Liver (tissue), 9 donors: Measurements from ENCODE around the gene NEXMIF. TPM values are rescaled to one million over a fixed set of nuclear protein-coding genes. Genes with fewer than 3 reads are reported as not detected.
"Not testable (repeated sequence)": the region's sequence is repeated elsewhere in the genome, so short reads cannot be mapped to it uniquely, and the experiment has no call there.

Experiments
- DNase-seq: peaks from one replicate; pipeline ENCODE4 v3.0.0-alpha.2; 2017; ENCODE audit warnings: low spot score
- H3K27ac ChIP-seq, 2 donors: one replicate each; pipeline ENCODE4 v1.7.0; 2013; ENCODE audit warnings: inconsistent platforms in 2 of 2, low read length in 2 of 2, control low read depth in 1 of 2, low read depth in 1 of 2, mild to moderate bottlenecking in 1 of 2
- H3K27me3 ChIP-seq, 4 donors: one replicate each; pipeline versions ENCODE4 v1.6.1 to v1.7.0; 2013; ENCODE audit warnings: low read length in 3 of 4, inconsistent platforms in 1 of 4, mild to moderate bottlenecking in 1 of 4, moderate library complexity in 1 of 4; ENCODE audit not compliant: control insufficient read depth in 4 of 4, insufficient read depth in 4 of 4
- H3K36me3 ChIP-seq, 4 donors: one replicate each; pipeline versions ENCODE4 v1.6.1 to v1.7.0; 2013; ENCODE audit warnings: low read length in 3 of 4, mild to moderate bottlenecking in 3 of 4, low read depth in 1 of 4, moderate library complexity in 1 of 4; ENCODE audit not compliant: control insufficient read depth in 4 of 4, insufficient read depth in 3 of 4
- H3K4me1 ChIP-seq, 4 donors: one replicate each; pipeline versions ENCODE4 v1.6.1 to v1.7.0; 2013; ENCODE audit warnings: low read length in 3 of 4, mild to moderate bottlenecking in 3 of 4, moderate library complexity in 1 of 4; ENCODE audit not compliant: control insufficient read depth in 4 of 4, insufficient read depth in 4 of 4
- H3K4me3 ChIP-seq, 3 donors: one replicate each; pipeline versions ENCODE4 v1.6.1 to v1.7.0; 2013; ENCODE audit warnings: low read length in 3 of 3, control low read depth in 1 of 3, low read depth in 1 of 3, mild to moderate bottlenecking in 1 of 3
- H3K9ac ChIP-seq, 2 donors: one replicate each; pipeline ENCODE4 v1.7.0; 2013; ENCODE audit warnings: low read length in 2 of 2, mild to moderate bottlenecking in 2 of 2, moderate library complexity in 2 of 2, control low read depth in 1 of 2, low read depth in 1 of 2
- H3K9me3 ChIP-seq, 4 donors: one replicate each; pipeline versions ENCODE4 v1.6.1 to v1.7.0; 2013; ENCODE audit warnings: low read length in 3 of 4; ENCODE audit not compliant: control insufficient read depth in 4 of 4
- EGR1 ChIP-seq, 2 donors: IDR thresholded peaks; 2 replicates each; pipeline ENCODE4 v1.6.1; 2016 to 2018; ENCODE audit warnings: antibody characterized with exemption in 2 of 2, low read depth in 2 of 2
- GABPA ChIP-seq, 2 donors: IDR thresholded peaks in 1 of 2; conservative IDR thresholded peaks in 1 of 2; 2 replicates each; pipeline ENCODE4 v1.6.1; 2016; ENCODE audit warnings: antibody characterized with exemption in 2 of 2, mild to moderate bottlenecking in 1 of 2, moderate library complexity in 1 of 2
- HNF4G ChIP-seq: IDR thresholded peaks from 2 replicates; pipeline ENCODE4 v1.6.1; 2016; ENCODE audit warnings: antibody characterized with exemption
- JUND ChIP-seq, 2 donors: IDR thresholded peaks; 2 replicates each; pipeline ENCODE4 v1.6.1; 2016; ENCODE audit warnings: antibody characterized with exemption in 2 of 2
- NR2F2 ChIP-seq: IDR thresholded peaks from 2 replicates; pipeline ENCODE4 v1.6.1; 2016; ENCODE audit warnings: antibody characterized with exemption
- RAD21 ChIP-seq, 2 donors: IDR thresholded peaks; 2 replicates each; pipeline ENCODE4 v1.6.1; 2016; ENCODE audit warnings: antibody characterized with exemption in 2 of 2, mild to moderate bottlenecking in 2 of 2
- RXRA ChIP-seq, 2 donors: IDR thresholded peaks; 2 replicates each; pipeline ENCODE4 v1.6.1; 2017 to 2018; ENCODE audit warnings: antibody characterized with exemption in 2 of 2, mild to moderate bottlenecking in 1 of 2
- YY1 ChIP-seq: IDR thresholded peaks from 2 replicates; pipeline ENCODE4 v1.6.1; 2016; ENCODE audit warnings: antibody characterized with exemption, mild to moderate bottlenecking
- WGBS: extraction: QIAGEN DNeasy Blood & Tissue Kit; methylation state at CpG from one replicate; pipeline ENCODE4 v1.1.7; 2013; 5-methylcytosine and 5-hydroxymethylcytosine counted together
- polyA plus RNA-seq, 2 donors: library from polyadenylated mRNA; stranded (reverse) in 1 of 2; unstranded in 1 of 2; fragments of 200-250 nt in 1 of 2; fragments of >200 nt in 1 of 2; fragmentation: Nextera tagmentation in 1 of 2; extraction: Ambion mirVana in 1 of 2; gene quantifications; one replicate each; pipeline versions ENCODE4 v1.2.1 to v1.2.3, GENCODE V29; 2013 to 2015
- total RNA-seq, 2 donors: library from RNA; depleted of rRNA; stranded (reverse); fragments of >200 nt; gene quantifications; one replicate each; pipeline ENCODE4 v1.2.3, GENCODE V29; 2014
- TF ChIP-seq, protein P1 (sequence below): IDR thresholded peaks from 2 replicates; pipeline ENCODE4 v1.6.1; 2016; ENCODE audit warnings: antibody characterized with exemption, mild to moderate bottlenecking
- TF ChIP-seq, protein P2 (sequence below): fragments of 150-350 bp; IDR thresholded peaks from 2 replicates; pipeline ENCODE4 v1.5.1; 2017; ENCODE audit warnings: improper control_type of control experiment, low read depth, low read length; ENCODE audit not compliant: missing input control
- TF ChIP-seq, protein P3 (sequence below): IDR thresholded peaks from 2 replicates; pipeline ENCODE4 v1.6.1; 2016; ENCODE audit warnings: antibody characterized with exemption
- TF ChIP-seq, protein P4 (sequence below): IDR thresholded peaks from 2 replicates; pipeline ENCODE4 v1.6.1; 2016; ENCODE audit warnings: antibody characterized with exemption
- donor health status: healthy.
- donor health status: healthy.
- donor health status: healthy.
- donor health status: healthy.
- donor health status: healthy.

The NEXMIF gene
- total and polyA plus RNA-seq, 4 donors, result 0.01 to 0.42 (median 0.06) TPM

DNA sequence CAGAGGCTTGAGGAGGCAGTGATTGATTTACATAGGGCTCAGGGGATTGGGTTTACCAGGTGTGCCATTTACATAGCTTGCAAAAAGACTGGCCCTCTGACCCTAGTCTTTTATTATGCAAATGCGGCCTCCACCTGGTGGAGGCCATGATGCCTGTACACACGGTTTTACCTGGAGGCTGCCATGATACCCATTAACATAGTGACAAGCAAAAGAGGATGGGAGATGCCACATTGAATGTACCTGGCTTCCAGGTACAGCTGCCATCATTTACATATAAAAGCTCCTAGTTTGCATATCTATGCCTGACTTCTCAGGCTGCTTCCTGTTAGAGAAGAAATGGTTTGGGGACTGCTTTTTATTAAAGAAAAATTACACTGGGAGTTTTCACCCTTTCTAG lies 72.0 kb downstream of the NEXMIF start:
- TF ChIP-seq YY1, result no peak
- TF ChIP-seq HNF4G, result no peak
- TF ChIP-seq, protein P1, sequence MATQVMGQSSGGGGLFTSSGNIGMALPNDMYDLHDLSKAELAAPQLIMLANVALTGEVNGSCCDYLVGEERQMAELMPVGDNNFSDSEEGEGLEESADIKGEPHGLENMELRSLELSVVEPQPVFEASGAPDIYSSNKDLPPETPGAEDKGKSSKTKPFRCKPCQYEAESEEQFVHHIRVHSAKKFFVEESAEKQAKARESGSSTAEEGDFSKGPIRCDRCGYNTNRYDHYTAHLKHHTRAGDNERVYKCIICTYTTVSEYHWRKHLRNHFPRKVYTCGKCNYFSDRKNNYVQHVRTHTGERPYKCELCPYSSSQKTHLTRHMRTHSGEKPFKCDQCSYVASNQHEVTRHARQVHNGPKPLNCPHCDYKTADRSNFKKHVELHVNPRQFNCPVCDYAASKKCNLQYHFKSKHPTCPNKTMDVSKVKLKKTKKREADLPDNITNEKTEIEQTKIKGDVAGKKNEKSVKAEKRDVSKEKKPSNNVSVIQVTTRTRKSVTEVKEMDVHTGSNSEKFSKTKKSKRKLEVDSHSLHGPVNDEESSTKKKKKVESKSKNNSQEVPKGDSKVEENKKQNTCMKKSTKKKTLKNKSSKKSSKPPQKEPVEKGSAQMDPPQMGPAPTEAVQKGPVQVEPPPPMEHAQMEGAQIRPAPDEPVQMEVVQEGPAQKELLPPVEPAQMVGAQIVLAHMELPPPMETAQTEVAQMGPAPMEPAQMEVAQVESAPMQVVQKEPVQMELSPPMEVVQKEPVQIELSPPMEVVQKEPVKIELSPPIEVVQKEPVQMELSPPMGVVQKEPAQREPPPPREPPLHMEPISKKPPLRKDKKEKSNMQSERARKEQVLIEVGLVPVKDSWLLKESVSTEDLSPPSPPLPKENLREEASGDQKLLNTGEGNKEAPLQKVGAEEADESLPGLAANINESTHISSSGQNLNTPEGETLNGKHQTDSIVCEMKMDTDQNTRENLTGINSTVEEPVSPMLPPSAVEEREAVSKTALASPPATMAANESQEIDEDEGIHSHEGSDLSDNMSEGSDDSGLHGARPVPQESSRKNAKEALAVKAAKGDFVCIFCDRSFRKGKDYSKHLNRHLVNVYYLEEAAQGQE, result no peak
- no peak for TF ChIP-seq GABPA (IDR thresholded peaks at IDR 0.05 in 1 of 2, conservative IDR thresholded peaks at IDR 0.05 in 1 of 2)
- TF ChIP-seq NR2F2, result no peak
- TF ChIP-seq, protein P2, sequence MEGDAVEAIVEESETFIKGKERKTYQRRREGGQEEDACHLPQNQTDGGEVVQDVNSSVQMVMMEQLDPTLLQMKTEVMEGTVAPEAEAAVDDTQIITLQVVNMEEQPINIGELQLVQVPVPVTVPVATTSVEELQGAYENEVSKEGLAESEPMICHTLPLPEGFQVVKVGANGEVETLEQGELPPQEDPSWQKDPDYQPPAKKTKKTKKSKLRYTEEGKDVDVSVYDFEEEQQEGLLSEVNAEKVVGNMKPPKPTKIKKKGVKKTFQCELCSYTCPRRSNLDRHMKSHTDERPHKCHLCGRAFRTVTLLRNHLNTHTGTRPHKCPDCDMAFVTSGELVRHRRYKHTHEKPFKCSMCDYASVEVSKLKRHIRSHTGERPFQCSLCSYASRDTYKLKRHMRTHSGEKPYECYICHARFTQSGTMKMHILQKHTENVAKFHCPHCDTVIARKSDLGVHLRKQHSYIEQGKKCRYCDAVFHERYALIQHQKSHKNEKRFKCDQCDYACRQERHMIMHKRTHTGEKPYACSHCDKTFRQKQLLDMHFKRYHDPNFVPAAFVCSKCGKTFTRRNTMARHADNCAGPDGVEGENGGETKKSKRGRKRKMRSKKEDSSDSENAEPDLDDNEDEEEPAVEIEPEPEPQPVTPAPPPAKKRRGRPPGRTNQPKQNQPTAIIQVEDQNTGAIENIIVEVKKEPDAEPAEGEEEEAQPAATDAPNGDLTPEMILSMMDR, result no peak
- TF ChIP-seq JUND (IDR thresholded peaks at IDR 0.05), result no peak
- TF ChIP-seq, protein P3, sequence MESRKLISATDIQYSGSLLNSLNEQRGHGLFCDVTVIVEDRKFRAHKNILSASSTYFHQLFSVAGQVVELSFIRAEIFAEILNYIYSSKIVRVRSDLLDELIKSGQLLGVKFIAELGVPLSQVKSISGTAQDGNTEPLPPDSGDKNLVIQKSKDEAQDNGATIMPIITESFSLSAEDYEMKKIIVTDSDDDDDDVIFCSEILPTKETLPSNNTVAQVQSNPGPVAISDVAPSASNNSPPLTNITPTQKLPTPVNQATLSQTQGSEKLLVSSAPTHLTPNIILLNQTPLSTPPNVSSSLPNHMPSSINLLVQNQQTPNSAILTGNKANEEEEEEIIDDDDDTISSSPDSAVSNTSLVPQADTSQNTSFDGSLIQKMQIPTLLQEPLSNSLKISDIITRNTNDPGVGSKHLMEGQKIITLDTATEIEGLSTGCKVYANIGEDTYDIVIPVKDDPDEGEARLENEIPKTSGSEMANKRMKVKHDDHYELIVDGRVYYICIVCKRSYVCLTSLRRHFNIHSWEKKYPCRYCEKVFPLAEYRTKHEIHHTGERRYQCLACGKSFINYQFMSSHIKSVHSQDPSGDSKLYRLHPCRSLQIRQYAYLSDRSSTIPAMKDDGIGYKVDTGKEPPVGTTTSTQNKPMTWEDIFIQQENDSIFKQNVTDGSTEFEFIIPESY, result no peak
- TF ChIP-seq, protein P4, sequence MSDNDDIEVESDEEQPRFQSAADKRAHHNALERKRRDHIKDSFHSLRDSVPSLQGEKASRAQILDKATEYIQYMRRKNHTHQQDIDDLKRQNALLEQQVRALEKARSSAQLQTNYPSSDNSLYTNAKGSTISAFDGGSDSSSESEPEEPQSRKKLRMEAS, result no peak
- TF ChIP-seq RXRA (IDR thresholded peaks at IDR 0.05), result no peak
- no peaks in the 10 kb centered on the region for H3K36me3 ChIP-seq
- no peaks in the 10 kb centered on the region for H3K27me3 ChIP-seq
- 66% methylated on average over 2 of the region's 2 CpGs for WGBS
- H3K9me3 ChIP-seq, result peaks cover 0 to 28% (median 13%) of the 10 kb centered on the region in 4 donors
- no peak for DNase-seq
- no peak overlapping the region for H3K9ac ChIP-seq
- no peak overlapping the region for H3K27ac ChIP-seq
- H3K4me1 ChIP-seq, result no peaks in the 10 kb centered on the region
- no peak overlapping the region for H3K4me3 ChIP-seq

DNA sequence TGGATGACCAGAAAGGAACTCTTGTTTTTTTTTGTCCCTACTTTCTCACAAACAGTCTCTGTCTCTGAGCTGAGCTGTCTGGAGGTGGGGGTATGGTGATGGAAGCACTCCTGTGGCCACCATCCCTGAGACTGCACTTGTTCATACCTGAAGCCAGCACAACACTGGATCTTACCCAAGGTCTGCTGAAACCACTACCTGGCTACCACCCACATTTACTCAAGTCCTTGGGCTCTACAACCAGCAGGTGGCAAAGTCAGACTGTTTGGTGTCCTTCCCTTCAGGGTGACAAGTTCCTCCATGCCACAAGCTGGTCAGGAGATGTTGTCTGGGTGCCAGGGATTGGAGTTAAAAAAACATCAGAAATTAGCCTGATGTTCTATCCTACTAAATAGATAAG lies 89.7 kb downstream of the NEXMIF start:
- TF ChIP-seq RAD21 (IDR thresholded peaks at IDR 0.05) (peak in 1 of 2 donors; percentile 32), EGR1 (IDR thresholded peaks at IDR 0.05; ENCODE audit: low read depth in 2 of 2) (no peak)
- H3K27me3 ChIP-seq, result peaks cover 0 to 2% (median 0%) of the 10 kb centered on the region in 4 donors
- H3K36me3 ChIP-seq, result no peaks in the 10 kb centered on the region
- no peaks in the 10 kb centered on the region for H3K4me1 ChIP-seq
- no peak for DNase-seq
- no peak overlapping the region for H3K27ac ChIP-seq
- no peak overlapping the region for H3K4me3 ChIP-seq
- H3K9ac ChIP-seq, result no peak overlapping the region
- no peaks in the 10 kb centered on the region for H3K9me3 ChIP-seq

DNA sequence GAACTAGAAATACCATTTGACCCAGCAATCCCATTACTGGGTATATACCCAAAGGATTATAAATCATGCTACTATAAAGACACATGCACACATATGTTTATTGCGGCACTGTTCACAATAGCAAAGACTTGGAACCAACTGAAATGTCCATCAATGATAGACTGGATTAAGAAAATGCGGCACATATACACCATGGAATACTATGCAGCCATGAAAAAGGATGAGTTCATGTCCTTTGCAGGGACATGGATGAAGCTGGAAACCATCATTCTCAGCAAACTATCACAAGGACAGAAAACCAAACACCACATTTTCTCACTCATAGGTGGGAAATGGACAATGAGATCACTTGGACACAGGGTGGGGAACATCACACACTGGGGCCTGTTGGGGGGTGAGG lies 105.5 kb downstream of the NEXMIF start:
- not testable (repeated sequence) for H3K36me3 ChIP-seq, H3K9me3 ChIP-seq, H3K4me1 ChIP-seq, H3K27me3 ChIP-seq, DNase-seq, H3K9ac ChIP-seq, H3K27ac ChIP-seq, H3K4me3 ChIP-seq
- 88% methylated on average over 2 of the region's 2 CpGs for WGBS
